K562 (cell line): ENCODE results near the gene PIP5KL1. TPM values are rescaled to one million over a fixed set of nuclear protein-coding genes. Genes with fewer than 3 reads are reported as not detected.

Experiments
- CBX1 ChIP-seq: sonication (generic); IDR thresholded peaks from 2 replicates; pipeline ENCODE4 v1.6.1; 2016; ENCODE audit warnings: antibody characterized with exemption, low read depth, mild to moderate bottlenecking
- CHCHD3 ChIP-seq: fragments of 250-450 bp; sonication (Bioruptor Pico); IDR thresholded peaks from 2 replicates; pipeline ENCODE4 v2.1.2; 2022; ENCODE audit warnings: mild to moderate bottlenecking
- DMBX1 ChIP-seq: fragments of 250-450 bp; sonication (Bioruptor Pico); IDR thresholded peaks from 2 replicates; pipeline ENCODE4 v1.8.0; 2022; ENCODE audit warnings: inconsistent platforms, mild to moderate bottlenecking, moderate library complexity, borderline replicate concordance
- FOXK2 ChIP-seq, 2 experiments: fragments of 450-650 bp; IDR thresholded peaks in 1 of 2; conservative IDR thresholded peaks in 1 of 2; 2 replicates each; pipeline ENCODE4 v1.6.1; 2016; ENCODE audit warnings: low read depth in 2 of 2, mild to moderate bottlenecking in 1 of 2
- GATAD2B ChIP-seq: fragments of 450-650 bp; IDR thresholded peaks from 2 replicates; pipeline ENCODE4 v1.6.1; 2017; ENCODE audit warnings: mild to moderate bottlenecking, borderline replicate concordance
- HDAC2 ChIP-seq: fragments of 450-650 bp; IDR thresholded peaks from 2 replicates; pipeline ENCODE4 v1.6.1; 2016; ENCODE audit warnings: mild to moderate bottlenecking
- KAT2B ChIP-seq: IDR thresholded peaks from one replicate; pipeline ENCODE4 v1.6.1; 2012; ENCODE audit warnings: low read depth, mild to moderate bottlenecking, control low read depth, inconsistent platforms, low read length, moderate library complexity
- POU5F1 ChIP-seq: fragments of 150-350 bp; IDR thresholded peaks from 2 replicates; pipeline ENCODE4 v1.6.1; 2014; ENCODE audit warnings: borderline replicate concordance, low read length, low read depth, mild to moderate bottlenecking; ENCODE audit not compliant: partially characterized antibody
- RAD51 ChIP-seq: fragments of 450-650 bp; IDR thresholded peaks from 2 replicates; pipeline ENCODE4 v1.7.1; 2016; ENCODE audit warnings: low read depth, mild to moderate bottlenecking, borderline replicate concordance
- RNF2 ChIP-seq: sonication (generic); IDR thresholded peaks from 2 replicates; pipeline ENCODE4 v1.6.1; 2016
- ZNF124 ChIP-seq: sonication (generic); formaldehyde crosslinking; IDR thresholded peaks from 2 replicates; pipeline ENCODE4 v1.8.1; 2022; ENCODE audit warnings: missing genetic modification reagents
- ZNF431 ChIP-seq: sonication (generic); formaldehyde crosslinking; IDR thresholded peaks from 2 replicates; pipeline ENCODE4 v1.8.0; 2022; ENCODE audit warnings: mild to moderate bottlenecking, missing genetic modification reagents
- ZSCAN29 ChIP-seq: fragments of 450-650 bp; IDR thresholded peaks from 2 replicates; pipeline ENCODE4 v1.6.1; 2017
- polyA plus RNA-seq, 8 experiments: library from polyadenylated mRNA; depleted of rRNA in 4 of 8; stranded (reverse) in 5 of 8; unstranded in 3 of 8; fragments of >200 nt; fragmentation: Nextera tagmentation in 2 of 8; fragmentation: Illumina TruSeq in 1 of 8; extraction: Ambion mirVana in 2 of 8; extraction: Trizol in 1 of 8; gene quantifications; 2 replicates each; pipeline versions ENCODE4 v1.2.1 to v1.2.3, GENCODE V29; 2011 to 2014; ENCODE audit warnings: inconsistent platforms in 1 of 8, missing spikeins in 1 of 8
- total RNA-seq, 7 experiments: library from RNA; depleted of rRNA in 6 of 7; stranded (reverse); fragments of >200 nt in 6 of 7; fragmentation: Illumina TruSeq in 2 of 7; extraction: Trizol in 2 of 7; gene quantifications; 2 replicates each; pipeline versions ENCODE4 v1.2.1 to v1.2.3, GENCODE V29; 2011 to 2021; ENCODE audit warnings: low replicate concordance in 1 of 7
- TF ChIP-seq, protein P1 (sequence below): IDR thresholded peaks from 2 replicates; pipeline ENCODE4 v1.6.1; 2011; ENCODE audit warnings: borderline replicate concordance, low read depth, mild to moderate bottlenecking, moderate library complexity, low read length; ENCODE audit not compliant: insufficient read depth, poor library complexity, severe bottlenecking
- TF ChIP-seq, protein P2 (sequence below), 2 experiments: fragments of 450-650 bp; IDR thresholded peaks; 2 replicates each; pipeline ENCODE4 v1.6.1; 2016; ENCODE audit warnings: mild to moderate bottlenecking in 2 of 2, borderline replicate concordance in 1 of 2, low read depth in 1 of 2, moderate library complexity in 1 of 2

PIP5KL1 gene
- total and polyA plus RNA-seq, 9 of the 15 experiments (the other 6 are each of a cell fraction or from before 2014, with no cell fraction given): 0.18 to 4.8 (median 1.2) TPM

DNA sequence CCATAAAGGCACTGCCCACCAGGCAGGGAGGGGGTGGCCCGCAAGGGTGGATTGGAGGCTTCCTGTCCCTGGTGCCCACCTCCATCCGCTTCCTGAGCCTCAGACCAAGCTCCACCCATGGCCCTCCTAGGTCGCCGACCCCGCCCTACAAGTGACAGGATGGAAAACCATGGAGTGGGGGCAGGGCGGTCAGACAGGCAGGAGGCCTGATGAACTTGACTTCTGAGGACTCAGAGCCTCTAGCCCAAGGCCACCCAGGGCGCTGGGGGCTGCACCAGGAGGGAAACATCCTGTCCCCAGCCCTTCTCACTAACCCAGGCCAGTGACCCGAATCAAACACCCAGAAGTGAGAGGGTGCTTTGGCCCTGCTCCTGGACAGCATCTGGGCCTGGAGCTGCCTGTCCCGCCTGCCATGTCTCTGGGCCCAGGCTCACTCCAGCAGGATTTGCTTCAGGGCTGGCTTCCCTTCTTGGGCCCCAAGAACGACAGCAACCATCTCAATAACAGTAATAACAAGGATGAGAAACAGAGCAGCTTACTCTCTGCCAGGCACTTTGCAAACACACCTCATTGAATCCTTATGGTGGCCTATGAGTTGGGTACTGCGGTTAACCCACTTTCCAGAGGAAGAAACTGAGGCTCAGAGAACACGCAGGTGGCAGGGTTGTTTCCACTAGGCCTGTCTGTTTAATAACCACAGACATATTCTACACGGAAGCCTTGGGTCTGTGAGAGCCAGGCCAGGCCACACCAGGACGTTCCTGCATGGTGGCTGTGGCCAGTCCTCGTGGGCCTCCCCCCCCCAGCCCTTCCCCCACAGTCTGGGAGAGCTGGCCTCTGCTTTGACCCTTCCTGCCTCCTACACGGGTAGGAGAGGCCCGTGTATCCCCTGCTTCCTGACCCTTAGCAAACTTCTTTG, 26.8 kb downstream of the PIP5KL1 start (continued):
- TF ChIP-seq, protein P1, sequence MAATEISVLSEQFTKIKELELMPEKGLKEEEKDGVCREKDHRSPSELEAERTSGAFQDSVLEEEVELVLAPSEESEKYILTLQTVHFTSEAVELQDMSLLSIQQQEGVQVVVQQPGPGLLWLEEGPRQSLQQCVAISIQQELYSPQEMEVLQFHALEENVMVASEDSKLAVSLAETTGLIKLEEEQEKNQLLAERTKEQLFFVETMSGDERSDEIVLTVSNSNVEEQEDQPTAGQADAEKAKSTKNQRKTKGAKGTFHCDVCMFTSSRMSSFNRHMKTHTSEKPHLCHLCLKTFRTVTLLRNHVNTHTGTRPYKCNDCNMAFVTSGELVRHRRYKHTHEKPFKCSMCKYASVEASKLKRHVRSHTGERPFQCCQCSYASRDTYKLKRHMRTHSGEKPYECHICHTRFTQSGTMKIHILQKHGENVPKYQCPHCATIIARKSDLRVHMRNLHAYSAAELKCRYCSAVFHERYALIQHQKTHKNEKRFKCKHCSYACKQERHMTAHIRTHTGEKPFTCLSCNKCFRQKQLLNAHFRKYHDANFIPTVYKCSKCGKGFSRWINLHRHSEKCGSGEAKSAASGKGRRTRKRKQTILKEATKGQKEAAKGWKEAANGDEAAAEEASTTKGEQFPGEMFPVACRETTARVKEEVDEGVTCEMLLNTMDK: no peak
- no peak for TF ChIP-seq ZNF431 (CRISPR knock-in tag)
- TF ChIP-seq POU5F1: no peak
- no peak for TF ChIP-seq CHCHD3 (CRISPR knock-in tag)
- no peak for TF ChIP-seq FOXK2 (conservative IDR thresholded peaks at IDR 0.05 in 1 of 2, IDR thresholded peaks at IDR 0.05 in 1 of 2; ENCODE audit: low read depth in 2 of 2)
- no peak for TF ChIP-seq HDAC2
- TF ChIP-seq CBX1: no peak
- TF ChIP-seq ZSCAN29: no peak
- peak; percentile 10; the same call in 1 of the 2 replicates for TF ChIP-seq DMBX1 (CRISPR knock-in tag)
- no peak for TF ChIP-seq RAD51
- TF ChIP-seq, protein P2, sequence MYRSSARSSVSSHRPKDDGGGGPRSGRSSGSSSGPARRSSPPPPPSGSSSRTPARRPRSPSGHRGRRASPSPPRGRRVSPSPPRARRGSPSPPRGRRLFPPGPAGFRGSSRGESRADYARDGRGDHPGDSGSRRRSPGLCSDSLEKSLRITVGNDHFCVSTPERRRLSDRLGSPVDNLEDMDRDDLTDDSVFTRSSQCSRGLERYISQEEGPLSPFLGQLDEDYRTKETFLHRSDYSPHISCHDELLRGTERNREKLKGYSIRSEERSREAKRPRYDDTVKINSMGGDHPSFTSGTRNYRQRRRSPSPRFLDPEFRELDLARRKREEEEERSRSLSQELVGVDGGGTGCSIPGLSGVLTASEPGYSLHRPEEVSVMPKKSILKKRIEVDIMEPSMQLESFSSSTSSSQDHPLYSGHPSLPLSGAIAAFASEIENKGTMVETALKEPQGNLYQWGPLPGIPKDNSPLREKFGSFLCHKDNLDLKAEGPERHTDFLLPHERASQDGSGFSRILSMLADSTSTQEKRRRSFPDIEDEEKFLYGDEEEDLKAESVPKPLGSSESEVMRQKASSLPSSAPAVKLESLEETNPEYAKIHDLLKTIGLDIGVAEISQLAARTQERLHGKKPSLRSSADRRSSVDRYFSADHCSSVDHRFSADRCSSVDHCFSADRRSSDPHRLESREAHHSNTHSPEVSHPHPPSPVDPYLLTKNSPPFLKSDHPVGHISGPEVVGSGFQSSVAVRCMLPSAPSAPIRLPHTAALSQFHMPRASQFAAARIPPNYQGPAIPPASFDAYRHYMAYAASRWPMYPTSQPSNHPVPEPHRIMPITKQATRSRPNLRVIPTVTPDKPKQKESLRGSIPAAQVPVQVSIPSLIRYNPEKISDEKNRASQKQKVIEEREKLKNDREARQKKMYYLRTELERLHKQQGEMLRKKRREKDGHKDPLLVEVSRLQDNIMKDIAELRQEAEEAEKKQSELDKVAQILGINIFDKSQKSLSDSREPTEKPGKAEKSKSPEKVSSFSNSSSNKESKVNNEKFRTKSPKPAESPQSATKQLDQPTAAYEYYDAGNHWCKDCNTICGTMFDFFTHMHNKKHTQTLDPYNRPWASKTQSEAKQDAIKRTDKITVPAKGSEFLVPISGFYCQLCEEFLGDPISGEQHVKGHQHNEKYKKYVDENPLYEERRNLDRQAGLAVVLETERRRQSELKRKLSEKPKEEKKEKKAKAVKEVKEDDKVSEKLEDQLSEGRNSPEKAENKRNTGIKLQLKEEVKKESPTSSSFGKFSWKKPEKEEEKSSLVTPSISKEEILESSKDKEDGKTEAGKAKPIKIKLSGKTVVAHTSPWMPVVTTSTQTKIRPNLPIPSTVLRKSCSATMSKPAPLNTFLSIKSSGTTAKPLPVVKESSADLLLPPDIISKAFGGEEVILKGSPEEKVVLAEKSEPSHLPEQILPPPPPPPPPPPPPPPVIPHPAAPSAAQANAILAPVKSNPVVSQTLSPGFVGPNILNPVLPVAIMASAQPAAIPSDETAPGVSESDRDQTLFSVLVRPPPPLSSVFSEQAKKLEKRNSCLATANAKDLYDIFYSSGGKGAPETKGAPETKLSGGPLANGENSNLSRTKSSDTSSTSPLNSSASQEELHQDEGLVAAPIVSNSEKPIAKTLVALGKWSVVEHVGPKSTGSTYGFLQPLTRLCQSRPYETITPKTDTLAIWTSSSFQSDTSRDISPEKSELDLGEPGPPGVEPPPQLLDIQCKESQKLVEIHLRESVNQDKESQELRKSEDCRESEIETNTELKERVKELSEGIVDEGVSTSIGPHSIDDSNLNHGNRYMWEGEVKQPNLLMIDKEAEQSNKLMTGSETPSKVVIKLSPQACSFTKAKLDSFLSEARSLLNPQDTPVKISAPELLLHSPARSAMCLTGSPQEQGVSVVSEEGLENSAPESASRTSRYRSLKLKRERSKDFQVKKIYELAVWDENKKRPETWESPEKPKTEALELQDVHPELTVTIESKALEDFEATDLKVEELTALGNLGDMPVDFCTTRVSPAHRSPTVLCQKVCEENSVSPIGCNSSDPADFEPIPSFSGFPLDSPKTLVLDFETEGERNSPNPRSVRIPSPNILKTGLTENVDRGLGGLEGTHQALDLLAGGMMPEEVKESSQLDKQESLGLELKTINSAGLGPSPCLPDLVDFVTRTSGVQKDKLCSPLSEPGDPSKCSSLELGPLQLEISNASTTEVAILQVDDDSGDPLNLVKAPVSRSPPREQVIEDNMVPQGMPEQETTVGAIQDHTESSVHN (IDR thresholded peaks at IDR 0.05; ENCODE audit: borderline replicate concordance in 1 of 2, low read depth in 1 of 2): no peak
- TF ChIP-seq GATAD2B: no peak
- no peak for TF ChIP-seq KAT2B
- no peak for TF ChIP-seq ZNF124 (CRISPR knock-in tag)
- TF ChIP-seq RNF2: peak; percentile 87; the same call in 1 of the 2 replicates
